Measurements from ENCODE around the gene CCDC27.

Gene CCDC27

GRCh38 chr1:3717715-3718601 lies 34.3 kb upstream of the CCDC27 start:
- no peak for DNase-seq (ENCODE audit: low read depth in 2 of 2, low spot score in 1 of 2)

DNA sequence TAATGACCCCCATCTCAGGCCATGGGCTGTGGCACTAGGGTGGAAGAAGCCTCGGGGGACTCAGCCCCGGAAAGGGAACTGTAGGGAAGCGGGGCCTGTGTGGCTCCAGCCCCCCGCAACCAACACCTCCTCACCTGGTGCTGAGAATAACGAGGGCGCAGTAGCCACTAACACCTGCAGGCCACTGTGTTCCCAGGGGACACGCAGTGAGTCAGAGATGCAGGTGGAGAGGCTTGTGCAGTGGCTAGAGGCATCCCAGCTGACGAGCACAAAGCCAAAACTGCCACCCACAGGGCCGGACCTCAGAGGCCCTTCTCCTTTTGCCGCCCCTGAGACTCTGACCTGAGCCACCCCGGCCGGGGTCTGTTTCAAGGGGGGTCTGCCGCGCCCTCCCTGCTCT lies 33.5 kb upstream of the CCDC27 start:
- DNase-seq (ENCODE audit: low read depth in 2 of 2, low spot score in 1 of 2), result no peak

DNA sequence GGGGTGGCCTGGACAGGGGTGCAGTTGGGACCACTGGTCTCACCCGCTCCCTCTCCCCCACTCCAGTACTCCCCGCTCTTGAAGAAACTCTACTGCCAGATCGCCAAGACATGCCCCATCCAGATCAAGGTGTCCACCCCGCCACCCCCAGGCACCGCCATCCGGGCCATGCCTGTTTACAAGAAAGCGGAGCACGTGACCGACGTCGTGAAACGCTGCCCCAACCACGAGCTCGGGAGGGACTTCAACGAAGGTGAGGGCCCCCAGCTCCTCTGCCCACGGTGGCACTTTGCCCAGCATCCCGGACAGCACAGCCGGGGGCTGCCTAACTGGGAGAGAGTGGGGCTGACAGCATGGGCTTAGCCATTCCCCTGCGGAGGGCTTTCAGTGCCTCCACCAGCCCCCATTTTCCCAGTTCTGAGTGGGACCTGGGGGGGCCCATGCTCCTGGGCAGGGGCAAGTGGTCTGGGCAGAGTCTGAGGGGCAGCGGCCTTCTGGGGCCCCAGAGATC lies 30.2 kb upstream of the CCDC27 start:
- DNase-seq (ENCODE audit: low read depth in 2 of 2, low spot score in 1 of 2), result no peak

DNA sequence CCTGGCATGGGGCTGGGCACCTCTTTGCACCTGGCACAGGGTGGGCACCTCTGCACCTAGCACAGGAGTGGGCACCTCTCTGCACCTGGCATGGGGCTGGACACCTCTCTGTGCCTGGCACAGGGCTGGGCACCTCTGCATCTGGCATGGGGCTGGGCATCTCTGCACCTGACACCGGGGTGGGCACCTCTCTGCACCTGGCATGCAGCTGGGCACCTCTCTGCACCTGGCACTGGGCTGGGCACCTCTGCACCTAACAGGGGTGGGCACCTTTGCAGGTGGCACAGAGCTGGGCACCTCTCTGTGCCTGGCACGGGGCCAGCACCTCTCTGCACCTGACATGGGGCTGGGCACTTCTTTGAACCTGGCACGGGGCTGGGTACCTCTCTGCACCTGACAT lies 29.4 kb upstream of the CCDC27 start:
- DNase-seq (ENCODE audit: low read depth in 2 of 2, low spot score in 1 of 2), result no peak

DNA sequence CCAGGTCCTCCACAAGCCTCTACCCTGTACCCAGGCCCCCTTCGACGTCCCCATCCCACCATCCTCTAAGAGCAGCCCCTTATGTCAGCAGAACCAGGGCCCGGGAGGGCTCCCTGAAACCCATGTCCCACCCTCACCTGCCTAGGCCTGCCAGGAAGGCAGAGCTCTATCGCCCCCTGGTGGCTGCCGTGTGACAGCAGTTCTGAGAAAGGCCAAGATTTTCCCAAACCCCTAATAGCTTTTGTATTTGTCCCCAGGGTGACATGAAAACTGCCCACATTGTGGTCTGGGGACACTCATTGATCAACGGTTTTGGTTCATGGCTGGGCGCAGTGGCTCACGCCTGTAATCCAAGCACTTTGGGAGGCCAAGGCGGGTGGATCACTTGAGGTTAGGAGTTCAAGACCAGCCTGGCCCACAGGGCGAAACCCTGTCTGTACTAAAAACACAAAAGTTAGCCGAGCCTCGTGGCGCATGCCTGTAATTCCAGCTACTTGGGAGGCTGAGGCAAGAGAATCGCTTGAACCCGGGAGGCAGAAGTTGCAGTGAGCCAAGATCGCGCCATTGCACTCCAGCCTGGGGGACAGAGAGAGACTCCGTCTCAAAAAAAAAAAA lies 27.7 kb upstream of the CCDC27 start:
- peak; percentile 42 to 66 for DNase-seq (ENCODE audit: low read depth in 2 of 2, low spot score in 1 of 2)

DNA sequence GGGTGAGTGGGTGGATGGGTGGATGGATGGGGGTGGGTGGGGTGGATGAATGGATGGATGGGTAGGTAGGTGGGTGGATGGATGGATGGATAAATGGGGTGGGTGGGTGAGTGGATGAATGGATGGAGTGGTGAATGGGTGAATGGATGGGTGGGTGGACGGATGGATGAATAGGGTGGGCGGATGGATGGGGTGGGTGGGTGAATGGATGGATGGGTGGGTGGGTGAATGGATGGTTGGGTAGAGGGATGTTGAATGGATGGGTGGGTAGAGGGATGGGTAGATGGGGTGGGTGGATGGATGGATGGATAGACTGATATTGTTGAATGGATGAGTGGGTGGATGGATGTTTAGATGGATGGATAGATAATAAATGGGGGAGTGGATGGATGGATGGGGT lies 26.9 kb upstream of the CCDC27 start:
- no peak for DNase-seq (ENCODE audit: low read depth in 2 of 2, low spot score in 1 of 2)

GRCh38 chr1:3727042-3727824 lies 25.0 kb upstream of the CCDC27 start:
- no peak for DNase-seq (ENCODE audit: low read depth in 2 of 2, low spot score in 1 of 2)

GRCh38 chr1:3727825-3728776 lies 24.1 kb upstream of the CCDC27 start:
- no peak for DNase-seq (ENCODE audit: low read depth in 2 of 2, low spot score in 1 of 2)

DNA sequence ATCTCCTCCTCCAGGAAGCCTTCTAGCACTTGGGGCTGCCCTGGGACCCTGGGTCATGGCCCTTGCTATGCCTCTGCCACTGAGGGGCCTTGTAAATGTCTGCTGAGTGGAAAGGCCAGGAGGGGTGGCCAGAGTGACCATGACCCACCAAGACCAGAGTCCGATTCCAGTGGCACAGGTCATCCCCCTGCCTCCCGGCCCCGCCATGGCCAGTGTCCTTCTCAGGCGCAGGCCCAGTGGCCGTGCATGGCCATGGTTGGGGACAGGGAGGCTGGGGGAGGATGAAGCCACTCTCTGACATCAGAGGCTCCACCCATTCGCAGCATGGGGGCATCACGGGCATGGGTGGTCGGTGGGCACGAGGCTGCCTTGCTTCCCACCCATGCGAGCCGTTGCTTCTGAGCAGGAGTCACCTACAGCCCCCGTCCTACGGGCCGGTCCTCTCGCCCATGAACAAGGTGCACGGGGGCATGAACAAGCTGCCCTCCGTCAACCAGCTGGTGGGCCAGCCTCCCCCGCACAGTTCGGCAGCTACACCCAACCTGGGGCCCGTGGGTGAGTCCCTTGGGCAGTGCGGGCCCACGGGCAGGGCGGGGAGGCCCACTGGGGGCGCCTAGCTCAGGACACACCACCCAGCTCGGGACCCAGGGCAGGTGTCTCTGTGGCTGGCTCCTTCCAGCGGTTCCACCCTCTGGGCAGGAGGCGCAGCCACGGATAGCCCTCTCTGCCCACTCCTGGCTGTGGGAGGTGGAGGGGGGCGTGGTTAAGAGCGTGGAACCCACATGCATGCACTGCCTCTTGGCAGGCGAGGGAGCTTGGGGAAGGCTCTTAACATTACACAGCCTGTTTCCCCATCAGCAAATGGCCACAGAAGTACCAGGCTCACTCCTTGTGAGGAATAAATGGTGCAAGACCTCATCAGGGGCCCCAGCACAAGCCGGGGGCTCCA lies 22.4 kb upstream of the CCDC27 start:
- DNase-seq (ENCODE audit: low read depth in 2 of 2, low spot score in 1 of 2), result no peak

DNA sequence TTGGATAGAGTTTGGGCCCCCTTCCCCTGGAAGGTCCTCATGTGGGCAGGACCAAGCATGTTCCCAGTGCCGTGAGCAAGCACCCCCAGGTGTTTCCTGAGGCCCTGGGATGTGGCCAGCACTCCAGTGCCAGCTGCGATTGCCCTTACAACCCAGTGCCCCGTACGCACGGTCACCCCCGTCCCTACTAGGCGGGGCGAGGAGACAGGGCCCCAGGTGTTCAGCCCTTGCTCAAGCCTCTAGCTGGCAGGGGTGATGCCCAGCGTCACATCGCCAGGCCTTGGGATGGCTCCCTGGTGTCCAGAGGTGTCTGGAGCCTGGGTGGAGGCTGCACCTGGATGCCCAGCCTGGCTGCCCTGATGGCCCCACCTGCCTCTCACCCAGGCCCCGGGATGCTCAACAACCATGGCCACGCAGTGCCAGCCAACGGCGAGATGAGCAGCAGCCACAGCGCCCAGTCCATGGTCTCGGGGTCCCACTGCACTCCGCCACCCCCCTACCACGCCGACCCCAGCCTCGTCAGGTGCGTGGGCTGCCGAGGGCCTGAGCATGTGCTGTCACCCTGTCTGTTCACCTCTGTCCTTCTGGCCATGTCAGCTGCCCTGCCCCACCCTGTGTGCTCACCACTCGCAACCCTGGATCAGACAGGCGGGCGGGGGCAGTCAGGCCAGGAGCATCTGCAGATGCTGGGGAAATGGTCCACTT lies 21.6 kb upstream of the CCDC27 start:
- DNase-seq (ENCODE audit: low read depth in 2 of 2, low spot score in 1 of 2), result no peak

DNA sequence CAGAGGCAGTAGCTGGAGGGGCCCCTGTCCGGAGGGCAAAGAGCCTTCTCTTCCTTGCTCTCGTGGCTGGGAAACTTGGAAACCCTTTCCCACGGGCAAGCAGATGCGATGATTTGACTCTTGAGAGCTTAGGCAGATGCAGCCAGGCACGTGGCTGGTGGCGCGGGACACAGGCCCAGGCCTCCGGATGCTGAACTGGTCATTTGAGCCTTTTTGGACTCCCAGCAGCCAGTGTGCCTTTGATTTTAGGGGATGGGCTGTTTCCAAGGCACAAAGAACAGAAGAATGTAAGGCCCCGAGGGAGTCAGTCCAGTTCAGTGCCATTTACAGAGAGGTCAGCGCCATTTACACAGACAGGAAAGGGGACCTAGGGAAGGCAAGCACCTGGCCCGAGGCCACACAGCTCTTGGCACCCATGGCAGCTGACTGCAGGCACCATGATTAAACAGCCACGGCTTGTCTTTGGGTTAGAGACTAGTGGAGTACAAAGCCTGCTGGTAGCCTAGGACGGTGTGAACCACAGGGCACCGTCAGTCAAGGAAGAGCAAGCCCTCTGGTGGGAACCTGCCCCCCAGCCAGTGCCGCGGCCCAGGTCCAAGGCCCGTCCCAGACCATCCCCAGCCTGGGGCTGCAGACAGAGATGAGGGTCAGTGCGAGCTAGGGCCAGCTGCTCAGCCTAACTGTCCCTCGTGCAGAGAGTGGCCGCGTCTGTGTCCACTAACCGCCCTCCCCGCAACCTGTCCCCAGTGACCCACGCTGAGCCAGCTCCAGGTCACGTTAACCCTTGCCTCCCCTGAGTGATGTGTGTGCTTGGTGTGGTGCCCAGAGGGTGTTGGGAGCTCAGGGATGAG lies 20.4 kb upstream of the CCDC27 start:
- no peak for DNase-seq (ENCODE audit: low read depth in 2 of 2, low spot score in 1 of 2)

DNA sequence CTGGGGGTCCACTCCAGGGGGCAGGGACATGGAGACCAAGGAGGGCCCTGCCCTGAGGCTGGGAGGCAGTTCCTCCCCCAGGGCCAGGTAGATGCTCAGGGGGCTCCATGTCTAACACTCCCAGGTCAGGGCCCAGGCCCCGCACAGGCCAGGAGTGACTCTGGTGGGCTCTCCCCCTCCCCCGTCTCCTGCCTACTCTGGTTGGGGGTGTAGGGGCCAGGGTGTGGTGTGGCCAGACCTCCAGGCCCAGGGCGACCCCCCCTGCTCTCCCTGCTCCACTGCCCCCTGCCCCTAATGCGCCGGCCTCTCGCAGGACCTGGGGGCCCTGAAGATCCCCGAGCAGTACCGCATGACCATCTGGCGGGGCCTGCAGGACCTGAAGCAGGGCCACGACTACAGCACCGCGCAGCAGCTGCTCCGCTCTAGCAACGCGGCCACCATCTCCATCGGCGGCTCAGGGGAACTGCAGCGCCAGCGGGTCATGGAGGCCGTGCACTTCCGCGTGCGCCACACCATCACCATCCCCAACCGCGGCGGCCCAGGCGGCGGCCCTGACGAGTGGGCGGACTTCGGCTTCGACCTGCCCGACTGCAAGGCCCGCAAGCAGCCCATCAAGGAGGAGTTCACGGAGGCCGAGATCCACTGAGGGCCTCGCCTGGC lies 19.7 kb upstream of the CCDC27 start:
- DNase-seq (ENCODE audit: low read depth in 2 of 2, low spot score in 1 of 2), result no peak

GRCh38 chr1:3733094-3733882 lies 19.0 kb upstream of the CCDC27 start:
- DNase-seq (ENCODE audit: low read depth in 2 of 2, low spot score in 1 of 2), result no peak

GRCh38 chr1:3733883-3734589 lies 18.2 kb upstream of the CCDC27 start:
- DNase-seq (ENCODE audit: low read depth in 2 of 2, low spot score in 1 of 2), result no peak

DNA sequence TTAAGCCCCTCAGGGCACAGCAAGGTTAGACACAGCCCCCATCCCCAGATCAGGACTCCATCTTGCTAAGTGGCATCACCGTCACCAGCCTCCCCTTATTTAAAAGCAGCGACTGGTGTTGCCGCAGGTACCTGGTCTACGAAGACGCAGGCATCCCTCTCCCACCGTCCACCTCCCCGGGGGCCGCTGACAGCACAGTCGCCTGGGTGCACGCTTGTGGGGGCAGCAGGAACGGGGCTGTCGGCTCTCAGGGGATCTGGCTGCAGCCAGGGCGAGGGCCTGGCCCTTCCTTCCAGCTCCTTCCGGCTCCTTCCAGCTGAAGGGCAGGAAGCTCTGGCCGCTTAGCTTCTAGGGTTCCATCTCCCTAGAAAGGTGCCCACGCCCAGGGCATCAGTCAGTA lies 17.6 kb upstream of the CCDC27 start:
- DNase-seq (ENCODE audit: low read depth in 2 of 2, low spot score in 1 of 2), result no peak

All from stimulated activated CD8-positive, alpha-beta memory T cell treated with anti-CD3 and anti-CD28 coated beads, Interleukin-4, amount 100 ng/mL, for 4 hours (primary cell).